Measurements from ENCODE around the gene KRT13.

GRCh38 chr17:41530062-41531048 lies 24.9 kb upstream of the KRT13 start:
- TF ChIP-seq, protein P1, sequence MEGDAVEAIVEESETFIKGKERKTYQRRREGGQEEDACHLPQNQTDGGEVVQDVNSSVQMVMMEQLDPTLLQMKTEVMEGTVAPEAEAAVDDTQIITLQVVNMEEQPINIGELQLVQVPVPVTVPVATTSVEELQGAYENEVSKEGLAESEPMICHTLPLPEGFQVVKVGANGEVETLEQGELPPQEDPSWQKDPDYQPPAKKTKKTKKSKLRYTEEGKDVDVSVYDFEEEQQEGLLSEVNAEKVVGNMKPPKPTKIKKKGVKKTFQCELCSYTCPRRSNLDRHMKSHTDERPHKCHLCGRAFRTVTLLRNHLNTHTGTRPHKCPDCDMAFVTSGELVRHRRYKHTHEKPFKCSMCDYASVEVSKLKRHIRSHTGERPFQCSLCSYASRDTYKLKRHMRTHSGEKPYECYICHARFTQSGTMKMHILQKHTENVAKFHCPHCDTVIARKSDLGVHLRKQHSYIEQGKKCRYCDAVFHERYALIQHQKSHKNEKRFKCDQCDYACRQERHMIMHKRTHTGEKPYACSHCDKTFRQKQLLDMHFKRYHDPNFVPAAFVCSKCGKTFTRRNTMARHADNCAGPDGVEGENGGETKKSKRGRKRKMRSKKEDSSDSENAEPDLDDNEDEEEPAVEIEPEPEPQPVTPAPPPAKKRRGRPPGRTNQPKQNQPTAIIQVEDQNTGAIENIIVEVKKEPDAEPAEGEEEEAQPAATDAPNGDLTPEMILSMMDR (conservative IDR thresholded peaks at IDR 0.05 in 1 of 2, IDR thresholded peaks at IDR 0.05 in 1 of 2; ENCODE audit: low read depth in 1 of 2, low read length in 2 of 2), result no peak
- no peak for TF ChIP-seq EZH2 (IDR thresholded peaks at IDR 0.05; ENCODE audit: low read length, missing control alignments)

Measured in fibroblast of lung (primary cell).